Measurements from ENCODE around the gene NT5C2.

The NT5C2 gene

DNA sequence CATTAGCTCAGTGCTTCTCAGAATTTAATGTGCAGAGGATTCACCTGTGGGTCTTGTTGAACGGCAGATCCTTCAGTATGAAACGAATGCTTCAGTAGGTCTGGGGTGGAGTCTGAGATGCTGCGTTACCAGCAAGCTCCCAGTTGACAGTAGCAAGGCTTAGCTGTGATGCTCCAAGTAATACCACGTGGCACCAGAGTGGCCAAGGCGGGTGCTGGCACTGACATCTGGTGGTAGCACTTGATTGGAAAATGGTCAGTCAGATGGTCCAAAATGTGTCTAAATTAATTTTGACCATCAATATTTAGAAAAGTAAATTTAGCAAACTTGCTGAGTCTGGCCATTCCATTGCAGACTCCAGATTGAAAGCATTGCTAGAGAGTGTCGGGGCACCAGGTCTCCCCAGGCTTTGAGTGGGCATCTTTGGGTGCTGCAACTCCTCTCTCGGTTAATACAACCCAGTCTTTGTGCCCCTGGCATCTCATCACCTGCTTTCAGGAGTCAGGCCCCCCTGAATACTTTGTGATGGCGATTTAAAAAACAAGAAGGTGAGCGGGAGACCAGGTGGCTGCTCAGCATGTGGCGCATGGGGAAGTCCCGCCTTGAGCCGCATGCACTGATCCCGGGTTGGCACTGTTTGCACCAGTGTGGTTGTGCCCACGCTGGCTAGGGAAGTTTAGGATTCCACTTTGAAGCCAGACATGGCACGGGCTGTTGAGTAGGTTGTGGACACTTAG, 130.1 kb downstream of the NT5C2 start:
- no peak for DNase-seq (ENCODE audit: low read depth, low spot score)

DNA sequence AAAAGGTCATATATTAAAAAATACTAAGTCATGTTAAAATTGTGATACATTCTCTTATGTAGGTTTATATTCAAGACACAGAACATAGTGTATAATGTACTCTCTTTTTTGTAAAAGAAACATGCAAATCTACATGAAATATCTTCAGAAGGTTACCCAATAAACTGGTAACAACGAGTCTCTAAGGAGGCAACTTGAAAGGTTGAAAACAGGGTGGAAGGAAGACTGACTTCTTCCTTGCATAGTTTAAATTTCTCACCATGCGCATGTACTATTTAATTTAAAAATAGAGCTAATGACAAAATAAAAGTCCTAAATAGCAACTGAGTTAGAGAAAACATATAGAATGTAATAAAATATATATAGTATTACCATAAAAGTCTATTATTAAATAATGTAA, 132.5 kb downstream of the NT5C2 start:
- no peak for DNase-seq (ENCODE audit: low read depth, low spot score)

DNA sequence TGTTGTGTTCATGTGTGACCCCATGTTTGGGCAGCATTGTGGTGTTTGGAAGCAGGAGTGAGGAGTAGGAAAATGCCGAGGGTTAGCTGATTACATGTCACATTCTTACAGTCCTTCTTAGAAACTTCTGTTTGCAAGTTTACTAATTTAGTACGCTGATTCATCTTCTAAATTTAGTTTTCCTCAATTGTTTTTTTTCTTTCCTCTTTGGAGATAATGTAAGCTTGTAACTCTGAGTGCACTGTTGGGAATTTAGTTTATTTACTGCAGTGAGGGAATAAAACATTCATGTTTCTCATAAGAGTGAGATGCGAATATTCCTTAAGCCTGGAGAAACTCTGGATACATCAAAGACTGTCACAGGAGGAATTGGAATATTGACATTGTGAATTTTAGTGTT, 135.0 kb downstream of the NT5C2 start:
- DNase-seq (ENCODE audit: low read depth, low spot score): no peak

DNA sequence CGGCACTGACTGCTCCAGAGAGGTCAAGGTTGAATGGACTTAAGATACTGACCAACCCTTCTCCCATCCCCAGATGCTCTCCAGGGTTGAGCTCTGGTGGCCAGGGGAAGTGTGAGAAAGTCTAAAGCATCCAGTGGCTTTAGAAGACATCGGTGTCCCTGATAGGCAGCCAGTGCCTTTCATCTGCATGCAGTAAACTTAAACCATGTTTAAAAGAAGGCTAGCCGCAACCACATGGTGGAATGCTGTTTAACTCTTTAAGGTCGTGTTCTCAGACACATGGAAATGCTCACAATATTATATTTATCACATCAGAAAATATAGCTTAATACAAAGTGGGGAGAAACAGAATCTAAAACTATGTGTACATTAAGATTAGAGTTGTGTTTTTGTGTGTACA, 138.0 kb downstream of the NT5C2 start:
- no peak for DNase-seq (ENCODE audit: low read depth, low spot score)

DNA sequence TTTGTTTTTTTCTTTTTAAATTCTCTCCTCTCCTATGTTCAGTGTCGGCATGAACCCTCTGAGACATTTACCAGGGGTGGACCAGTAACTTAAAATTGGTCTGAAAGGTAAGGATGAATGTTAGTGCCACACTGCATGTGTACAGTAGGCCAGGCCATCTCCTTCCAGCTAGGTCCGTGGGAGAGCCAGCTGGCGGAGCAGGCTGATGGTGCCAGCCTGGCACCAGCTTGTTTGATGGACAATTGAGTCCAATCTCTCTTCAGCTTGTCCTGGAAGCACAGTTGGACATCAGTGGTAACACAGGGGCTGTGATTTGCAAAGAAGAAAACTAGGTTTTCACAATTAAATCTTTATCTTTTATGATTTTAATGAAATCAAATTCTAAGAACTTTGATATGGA, 138.5 kb downstream of the NT5C2 start:
- DNase-seq (ENCODE audit: low read depth, low spot score): no peak

DNA sequence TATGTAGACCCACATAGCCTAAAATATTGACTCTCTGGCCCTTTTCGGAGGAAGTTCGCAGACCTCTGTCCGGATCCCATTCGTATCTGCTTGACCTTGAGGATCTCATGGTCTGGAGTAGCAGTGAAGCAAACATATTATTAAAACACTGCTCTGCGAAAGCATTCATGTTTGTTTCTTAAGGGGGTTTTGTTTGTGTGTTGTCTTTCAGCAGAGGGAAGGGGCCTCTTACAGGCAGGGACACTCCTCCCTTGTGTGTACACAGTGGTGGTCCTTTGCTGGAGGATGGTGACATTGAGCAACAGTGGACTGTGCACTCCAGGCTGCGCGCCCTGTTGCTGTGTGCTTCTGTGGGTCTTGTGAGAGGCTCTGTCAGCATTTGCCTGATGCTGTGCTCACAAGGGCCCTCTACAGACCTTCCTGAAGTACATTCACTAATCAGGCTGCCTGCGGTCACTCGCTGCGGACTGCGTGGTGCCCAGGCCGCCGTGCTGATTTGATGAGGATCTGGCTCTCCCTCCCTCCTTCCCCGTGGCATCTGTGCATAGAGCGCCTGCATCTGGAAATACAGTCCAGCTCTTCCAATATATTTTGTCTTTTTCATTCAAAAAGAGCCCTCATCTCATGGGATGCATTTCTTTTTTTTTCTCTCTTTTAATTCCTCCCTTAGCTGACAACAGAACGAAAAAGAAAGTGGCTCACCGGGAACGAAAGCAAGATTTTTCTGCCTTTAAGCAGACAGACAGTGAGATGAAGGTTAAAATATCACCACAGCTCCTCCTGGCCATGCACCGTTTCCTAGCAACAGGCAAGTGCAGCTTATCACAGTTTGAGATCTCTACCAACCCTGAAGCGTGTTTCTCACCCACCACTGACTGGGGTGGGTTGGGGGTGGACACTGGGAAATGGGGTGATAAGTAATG, 139.2 kb downstream of the NT5C2 start:
- DNase-seq (ENCODE audit: low read depth, low spot score): peak; percentile 74

DNA sequence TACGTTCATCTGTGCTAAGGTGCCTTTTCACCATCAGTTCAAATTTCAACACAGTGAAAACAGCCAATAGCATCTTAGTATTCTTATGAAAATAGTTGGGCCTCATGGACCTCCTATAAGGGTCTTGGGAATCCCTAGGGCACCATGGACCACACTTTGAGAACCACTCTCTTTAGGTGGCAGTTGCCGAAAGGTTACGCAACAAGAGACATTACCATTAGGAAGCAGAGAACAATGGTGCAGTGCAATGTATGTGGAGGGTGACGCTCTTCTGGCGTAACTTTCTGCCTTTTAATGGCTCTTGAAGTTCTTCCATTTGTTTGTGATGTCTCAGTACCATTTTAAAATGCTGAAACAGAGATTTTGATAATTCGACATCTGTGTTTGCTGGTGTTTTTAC, 143.8 kb downstream of the NT5C2 start:
- no peak for DNase-seq (ENCODE audit: low read depth, low spot score)

DNA sequence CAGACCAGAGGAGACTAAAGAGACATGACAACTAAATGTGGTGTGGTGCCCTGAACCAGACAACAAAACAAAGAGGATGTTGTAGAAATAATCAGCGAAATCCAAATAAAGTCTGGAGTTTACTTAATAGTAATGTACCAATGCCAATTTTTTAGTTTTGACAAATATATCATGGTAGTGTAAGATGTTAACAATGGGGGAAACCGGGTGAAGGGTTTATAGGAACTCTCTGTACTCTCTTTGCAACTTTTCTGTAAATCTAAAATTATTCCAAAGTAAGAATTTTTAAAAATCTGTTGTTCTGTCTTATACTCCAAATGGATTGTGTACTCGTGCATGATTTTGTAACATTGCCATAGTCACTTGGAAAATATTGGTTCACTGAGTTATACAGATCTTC, 145.7 kb downstream of the NT5C2 start:
- no peak for DNase-seq (ENCODE audit: low read depth, low spot score)

DNA sequence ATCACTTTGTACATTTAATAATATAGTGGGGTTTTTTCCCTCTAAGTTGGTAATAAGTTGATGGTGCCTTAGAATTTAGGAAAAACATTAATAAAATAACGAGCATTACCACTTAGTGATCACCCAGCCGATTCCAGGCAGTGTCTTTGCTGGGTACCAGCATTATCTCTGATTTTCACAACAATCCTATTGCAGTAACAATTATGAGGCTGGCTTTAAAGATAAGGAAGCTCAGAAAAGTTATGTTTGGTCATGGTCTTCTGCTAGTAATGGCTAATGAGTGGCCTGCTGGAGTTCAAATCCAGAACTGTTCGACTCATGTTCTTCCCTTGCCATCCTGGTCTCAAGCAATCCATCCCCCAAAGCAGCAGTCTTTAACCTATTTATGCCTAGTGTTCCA, 147.1 kb downstream of the NT5C2 start:
- no peak for DNase-seq (ENCODE audit: low read depth, low spot score)

DNA sequence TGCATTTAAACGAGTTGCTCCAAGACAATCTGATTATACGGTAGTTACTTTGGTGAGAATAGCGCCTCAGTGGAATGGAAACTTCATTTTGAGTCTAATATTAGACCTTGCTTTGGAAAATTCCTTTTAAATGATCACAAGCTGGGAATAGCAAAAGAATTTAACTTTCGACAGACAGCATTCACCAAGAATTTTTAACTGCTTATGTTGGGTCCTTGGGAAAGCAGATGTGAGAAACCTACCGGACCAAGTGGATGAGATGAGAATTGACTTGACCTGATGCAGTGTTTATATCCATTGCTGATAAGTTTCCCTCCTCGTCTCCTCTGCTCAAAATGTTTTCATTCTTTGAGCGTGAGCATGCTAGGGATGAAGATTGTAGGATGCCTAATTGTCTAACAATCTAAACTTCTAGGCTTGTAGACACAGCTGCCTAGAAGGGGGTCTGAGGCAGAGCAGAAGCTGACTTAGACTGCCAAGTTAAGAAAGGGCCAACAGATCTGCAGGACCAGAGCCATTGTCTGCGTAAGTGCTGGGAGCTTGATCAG, 148.1 kb downstream of the NT5C2 start:
- no peak for DNase-seq (ENCODE audit: low read depth, low spot score)

DNA sequence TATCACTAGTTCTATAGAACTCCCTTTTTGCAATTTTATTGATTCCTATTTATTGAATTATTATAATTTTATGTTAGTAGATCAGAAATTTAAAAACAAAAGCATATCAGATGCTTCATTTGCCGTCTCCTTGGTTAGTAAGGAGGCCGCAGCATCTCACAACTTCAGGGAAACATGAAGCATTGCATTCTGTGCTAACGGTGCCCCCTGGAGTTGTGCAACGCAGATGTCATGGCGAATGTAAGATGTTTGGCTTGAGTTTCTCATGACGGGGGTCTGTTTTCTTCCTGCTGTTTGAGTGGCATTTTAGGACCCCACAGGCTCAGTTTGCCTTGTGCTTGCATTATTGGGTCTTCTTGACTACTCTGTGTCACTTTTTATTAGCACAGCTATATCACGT, 150.2 kb downstream of the NT5C2 start:
- DNase-seq (ENCODE audit: low read depth, low spot score): no peak

DNA sequence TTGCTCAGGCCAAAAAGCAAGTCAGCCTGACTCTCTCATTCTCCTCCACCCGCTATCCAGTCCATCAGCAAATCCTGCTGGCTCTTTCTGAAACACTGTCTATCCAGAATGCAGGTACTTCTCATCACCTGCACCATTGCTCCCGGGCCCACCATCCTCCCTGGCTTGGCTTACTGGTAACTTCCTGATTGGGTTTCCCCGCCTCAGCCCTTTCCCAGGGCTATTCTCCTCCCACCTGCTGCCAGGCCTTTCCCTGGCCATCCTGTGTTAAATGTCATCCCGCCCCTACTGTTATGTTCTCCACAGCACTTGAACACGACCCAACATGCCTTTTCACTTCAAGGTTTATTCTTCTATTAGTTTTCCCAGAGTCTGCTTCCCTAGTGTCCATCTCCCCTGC, 150.9 kb downstream of the NT5C2 start:
- peak; percentile 22 for DNase-seq (ENCODE audit: low read depth, low spot score)

DNA sequence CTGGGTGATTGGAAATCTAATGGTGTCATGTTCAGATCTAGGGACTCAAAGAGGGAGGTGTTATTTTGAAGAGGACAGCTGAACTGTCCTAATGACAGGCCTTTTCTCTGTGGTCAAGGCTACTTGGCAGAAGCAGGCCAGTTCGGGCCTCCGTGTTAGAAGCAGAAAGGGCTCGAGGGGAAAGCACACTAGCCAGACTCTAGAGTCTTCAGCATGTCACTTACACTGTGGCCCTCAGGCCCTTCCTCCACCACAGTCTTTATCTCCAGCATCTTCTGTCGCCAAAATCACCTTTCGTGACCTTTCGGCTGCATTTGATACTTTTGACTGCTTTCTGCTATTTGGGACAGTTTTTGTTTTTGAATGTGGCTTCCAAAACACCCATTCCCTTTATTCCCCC, 151.7 kb downstream of the NT5C2 start:
- peak; percentile 52 for DNase-seq (ENCODE audit: low read depth, low spot score)

DNA sequence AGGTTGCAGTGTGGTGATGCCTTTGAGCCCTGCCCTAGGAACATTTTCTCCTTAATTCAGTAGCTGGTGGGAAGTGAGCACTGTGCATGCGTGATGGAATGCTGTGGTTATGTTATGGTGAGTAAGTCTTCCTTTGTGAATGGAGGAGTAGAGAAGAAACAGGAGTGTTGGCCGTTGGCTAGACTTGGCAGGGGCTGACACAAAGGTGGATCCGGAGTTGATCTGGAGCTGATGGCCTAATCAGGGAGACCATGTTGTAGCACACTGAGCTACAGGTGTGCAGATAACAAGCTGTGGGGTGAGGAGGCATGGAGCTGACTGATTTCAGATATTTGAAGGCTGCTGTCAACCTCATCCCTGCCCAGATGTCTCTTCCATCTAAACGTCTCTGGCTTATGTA, 152.7 kb downstream of the NT5C2 start:
- DNase-seq (ENCODE audit: low read depth, low spot score): no peak

DNA sequence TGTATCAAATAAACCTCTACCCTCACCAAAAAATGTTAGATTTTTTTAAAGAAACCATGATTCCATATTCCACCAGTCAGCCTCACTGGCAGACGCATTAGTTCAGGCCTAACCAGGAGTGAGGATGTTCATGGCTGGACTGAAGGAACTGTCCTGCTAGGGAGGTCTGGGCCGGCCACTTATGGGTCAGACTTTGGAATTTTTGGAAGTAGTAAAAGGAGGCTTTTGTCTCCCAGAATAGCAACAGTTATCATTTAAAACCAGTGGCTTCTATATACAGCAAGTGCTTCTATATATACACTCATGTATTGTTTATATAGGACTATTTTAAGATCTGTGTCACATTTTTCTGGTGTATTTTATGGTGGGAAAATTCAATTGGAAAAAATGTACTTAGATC, 154.5 kb downstream of the NT5C2 start:
- no peak for DNase-seq (ENCODE audit: low read depth, low spot score)

Data from ELF-1 (cell line).